G401.6 (cell line): ENCODE measurements around the gene ITPR3.

ENCODE experiments used
- FAIRE-seq: peaks from 2 replicates; lab custom pipeline; 2012; peaks lifted over from hg19 to GRCh38; lab: Jason Lieb, UNC

ITPR3 gene

DNA sequence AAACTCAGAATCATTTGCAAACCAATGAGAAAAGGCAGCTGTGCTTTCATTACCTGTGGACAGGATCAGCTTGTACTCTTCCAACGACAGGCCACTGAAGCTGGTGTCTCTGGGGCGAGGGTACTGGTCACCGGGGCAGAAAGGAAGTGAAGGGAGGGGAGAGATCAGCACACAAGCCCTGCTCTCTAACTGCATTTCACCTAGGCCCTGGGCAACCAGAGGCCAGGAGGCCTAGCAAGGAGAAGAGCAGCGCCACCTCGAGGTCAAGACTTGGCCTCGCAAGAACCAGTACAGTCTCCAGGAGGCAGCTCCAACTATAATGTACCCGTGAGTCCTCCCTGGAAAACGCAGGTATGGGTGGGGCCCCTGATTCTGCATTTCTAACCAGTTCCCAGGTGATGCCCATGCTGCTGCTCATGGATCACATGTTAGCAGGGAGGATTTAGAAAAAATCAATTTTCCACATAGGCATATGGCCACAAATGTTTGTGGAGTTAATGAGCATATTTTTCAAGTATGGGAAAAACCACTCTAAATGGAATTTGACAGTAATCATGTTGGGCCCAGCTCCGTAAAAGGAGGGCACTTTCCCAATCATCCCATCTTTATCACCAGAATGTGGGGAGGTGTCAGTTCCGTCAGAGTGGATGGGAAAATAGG is 79.4 kb downstream of the ITPR3 start:
- FAIRE-seq, result peak; percentile 36

DNA sequence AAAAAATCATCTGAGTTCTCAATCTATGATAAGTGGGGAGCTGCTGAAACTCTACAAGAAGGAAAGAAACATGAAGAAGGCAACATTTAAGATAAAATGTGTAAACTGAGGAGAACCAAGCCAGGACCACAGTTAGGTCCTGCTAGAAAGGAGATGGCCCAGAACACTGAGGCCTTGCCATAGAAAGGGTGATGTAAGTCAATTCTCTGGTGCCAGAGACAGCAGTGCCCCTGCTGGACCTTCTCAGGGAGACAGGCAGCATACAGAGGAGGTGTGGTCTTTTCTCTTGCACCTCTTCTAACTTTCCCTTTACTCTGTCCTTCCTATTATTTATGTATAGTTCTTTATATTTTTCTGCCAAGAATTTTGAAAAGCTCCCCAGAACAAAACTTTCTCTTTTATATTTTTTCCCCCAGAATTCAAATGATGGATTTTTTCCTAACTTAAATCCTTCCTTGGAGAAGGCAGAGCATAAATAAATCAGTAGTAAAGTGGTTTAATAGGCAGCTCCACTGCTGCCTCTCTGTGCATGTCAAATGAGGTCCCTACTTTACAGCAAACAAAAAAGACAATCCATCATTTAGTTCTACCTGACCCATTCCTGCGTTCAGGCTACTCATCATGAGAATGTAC is 81.3 kb downstream of the ITPR3 start:
- FAIRE-seq, result peak; percentile 84

DNA sequence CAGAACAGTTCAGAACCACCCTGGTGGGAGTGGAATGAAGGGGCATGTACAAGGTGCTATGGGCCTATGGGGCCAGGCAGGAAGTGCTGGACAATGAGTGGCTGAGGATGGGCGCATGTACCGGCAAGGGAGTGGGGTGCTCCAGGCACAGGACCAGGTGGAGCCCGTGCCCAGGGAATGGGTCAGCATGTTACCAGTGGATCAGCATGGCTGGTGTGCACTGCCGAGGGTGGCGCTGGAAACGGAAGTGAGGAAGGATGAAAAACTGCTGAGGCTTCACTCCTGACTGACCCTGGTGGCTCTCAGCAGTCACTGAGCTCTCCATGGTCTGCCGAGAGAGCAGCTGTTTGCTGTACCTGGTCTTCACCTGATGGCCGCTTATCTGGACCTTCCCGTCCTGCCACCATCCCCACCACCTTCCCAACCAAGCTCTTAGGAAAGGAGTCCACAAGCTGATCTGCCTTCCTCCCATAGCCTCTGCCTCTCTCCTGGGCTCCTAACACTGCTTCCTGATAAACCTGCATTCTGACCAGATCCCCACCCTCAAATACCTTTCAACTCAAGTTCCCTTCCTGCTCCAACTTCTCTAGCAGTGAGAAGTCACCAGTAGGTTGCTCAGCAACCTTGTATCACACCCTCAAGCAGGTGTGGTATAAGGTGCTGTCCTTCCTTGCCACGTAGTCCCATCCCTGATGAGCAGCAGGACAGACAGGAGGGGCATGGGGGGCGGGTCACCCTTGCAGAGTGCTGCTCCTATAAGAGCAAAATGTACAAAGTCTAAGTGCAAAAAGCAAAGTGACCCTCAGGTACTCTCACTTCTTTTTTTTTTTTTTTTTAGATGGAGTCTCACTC is 83.3 kb downstream of the ITPR3 start:
- FAIRE-seq, result no peak

DNA sequence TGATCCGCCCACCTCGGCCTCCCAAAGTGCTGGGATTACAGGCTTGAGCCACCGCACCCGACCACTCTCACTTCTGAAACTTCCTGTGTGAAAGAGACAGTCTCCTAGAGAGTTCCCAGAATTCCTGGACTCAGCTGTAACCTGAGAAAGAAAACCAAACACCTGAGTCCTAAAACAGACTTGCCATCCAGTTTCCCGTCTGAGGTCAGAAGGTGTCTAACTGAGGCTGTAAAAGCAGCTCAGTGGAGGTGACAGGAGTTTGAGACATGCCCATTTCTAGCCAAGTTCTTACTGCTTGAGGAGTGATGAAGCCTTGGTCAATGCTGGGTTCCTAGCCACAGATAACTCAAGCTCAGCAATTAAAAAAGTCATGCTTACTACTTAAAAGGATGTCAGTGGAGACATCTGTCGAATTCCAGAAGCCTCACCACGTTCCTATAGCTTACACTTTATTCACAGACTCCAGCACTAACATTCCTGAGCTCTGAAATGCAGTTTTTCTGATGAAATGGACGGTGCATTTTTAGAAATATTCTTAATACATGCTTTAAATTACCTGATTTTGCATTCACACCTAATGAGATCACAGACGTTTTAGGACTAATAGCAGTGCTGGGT is 84.3 kb downstream of the ITPR3 start:
- no peak for FAIRE-seq

DNA sequence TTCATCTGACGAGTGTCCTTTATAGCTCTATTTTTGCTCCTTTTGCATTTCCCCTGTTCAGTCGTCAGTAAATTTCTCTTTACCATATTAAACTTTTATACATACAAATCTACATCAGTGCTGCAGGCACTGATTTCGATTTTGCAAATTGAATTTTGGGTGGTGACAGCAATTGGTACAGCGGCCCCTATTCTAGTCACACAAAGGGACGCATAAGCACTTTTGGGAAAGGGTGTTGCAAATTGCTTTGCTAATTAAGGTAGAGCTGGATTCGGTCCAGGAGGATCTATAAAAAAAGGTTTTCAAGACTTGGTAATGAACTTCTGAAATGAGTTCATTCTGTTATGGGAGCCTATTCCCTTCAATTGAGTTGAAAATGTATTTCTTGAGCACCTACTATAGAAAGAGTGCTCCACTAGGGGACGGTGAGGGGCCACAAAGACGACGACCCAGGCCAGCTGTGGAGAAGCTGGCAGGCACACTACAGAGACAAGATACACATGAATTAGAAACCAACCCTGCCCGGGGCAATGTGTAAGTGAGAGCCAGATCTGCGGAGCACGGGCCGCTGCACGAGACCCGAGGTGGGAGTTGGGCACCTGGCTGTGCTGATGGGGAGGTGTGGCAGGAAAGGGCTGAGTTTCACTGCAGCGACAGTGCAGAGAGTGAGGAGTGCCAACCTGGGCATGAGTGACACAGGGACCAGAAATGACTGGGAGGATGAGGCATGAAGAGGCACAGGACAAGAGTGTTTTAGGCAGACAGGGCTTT is 85.0 kb downstream of the ITPR3 start:
- no peak for FAIRE-seq

DNA sequence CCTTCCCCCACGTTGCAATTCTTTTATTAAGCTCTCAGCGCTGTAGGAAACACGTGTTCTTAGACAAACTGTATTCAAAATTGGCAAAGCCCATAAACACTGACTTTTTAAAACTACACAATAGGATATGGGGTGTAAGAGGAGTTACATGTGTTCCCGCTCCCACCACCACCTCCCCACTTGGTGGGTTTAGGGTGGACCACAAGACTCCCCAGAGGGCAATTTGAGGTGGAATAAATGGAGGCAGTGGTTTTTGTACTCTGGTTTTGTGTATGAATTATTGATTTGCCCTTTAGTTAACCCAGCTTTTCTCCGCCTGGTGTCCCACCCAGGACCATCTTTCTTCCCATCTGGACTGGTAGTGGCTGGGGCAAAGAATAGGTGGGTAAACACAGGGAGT is 86.6 kb downstream of the ITPR3 start:
- no peak for FAIRE-seq

DNA sequence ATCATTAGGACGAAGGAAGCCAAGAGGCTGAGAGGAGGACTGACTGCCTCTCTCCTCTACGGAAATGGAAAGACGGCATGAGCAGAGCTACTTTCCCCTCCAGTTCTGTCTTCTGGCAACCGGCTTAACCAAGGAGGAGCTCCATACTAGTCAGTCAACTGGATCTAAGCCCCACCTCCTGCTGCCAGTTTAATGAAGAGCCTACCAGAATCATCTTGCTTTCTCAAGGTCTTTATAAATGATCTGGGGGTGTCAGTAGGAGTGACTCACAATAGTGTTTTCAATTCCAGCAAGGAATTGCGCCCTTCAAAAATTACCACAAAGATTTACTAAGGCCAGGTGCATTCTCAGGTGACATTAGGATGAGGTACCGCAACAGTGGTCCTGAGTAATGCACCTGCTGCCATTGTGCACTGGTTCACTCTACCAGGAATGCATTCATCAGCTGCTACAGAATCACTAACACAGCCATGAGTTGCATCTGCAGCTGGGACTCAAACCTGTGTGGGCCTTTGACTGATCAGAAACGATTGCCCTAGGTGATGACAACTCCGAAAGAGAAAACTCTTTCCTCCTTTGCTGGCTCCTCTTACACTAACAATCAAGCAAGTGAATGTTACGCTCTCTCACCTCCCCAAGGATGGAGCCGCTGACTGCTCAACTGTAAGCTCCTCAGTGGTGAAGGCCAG is 87.5 kb downstream of the ITPR3 start:
- FAIRE-seq, result no peak

GRCh38 chr6:33709605-33710295 is 88.6 kb downstream of the ITPR3 start:
- no peak for FAIRE-seq

- no peak for FAIRE-seq
These were observed 89.4 kb downstream of the ITPR3 start for GRCh38 chr6:33710296-33711121.

- FAIRE-seq, result peak; percentile 95
These were observed 90.3 kb downstream of the ITPR3 start, which contains the start of gene UQCC2 for GRCh38 chr6:33711140-33712129. UQCC2 (minus strand) TSS chr6:33711700; CDS start chr6:33711686, 14 bp downstream.

DNA sequence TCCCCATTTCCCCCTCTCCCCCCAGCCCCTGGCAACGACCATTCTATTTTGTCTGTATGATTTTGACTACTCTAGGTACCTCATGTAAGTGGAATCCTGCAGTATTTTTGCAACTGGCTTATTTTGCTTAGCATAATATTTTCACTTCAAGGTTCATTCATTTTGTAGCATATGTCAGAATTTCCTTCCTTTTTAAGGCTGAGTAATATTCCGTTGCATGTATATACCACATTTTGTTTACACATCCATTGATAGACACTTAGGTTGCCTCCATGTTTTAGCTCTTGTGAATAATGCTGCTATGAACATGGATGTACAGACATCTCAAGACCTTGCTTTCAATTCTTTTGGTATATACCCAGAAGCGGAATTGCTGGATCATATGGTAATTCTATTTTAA is 91.8 kb downstream of the ITPR3 start:
- FAIRE-seq, result no peak

- FAIRE-seq, result no peak
These were observed 92.7 kb downstream of the ITPR3 start for GRCh38 chr6:33713786-33714185.

DNA sequence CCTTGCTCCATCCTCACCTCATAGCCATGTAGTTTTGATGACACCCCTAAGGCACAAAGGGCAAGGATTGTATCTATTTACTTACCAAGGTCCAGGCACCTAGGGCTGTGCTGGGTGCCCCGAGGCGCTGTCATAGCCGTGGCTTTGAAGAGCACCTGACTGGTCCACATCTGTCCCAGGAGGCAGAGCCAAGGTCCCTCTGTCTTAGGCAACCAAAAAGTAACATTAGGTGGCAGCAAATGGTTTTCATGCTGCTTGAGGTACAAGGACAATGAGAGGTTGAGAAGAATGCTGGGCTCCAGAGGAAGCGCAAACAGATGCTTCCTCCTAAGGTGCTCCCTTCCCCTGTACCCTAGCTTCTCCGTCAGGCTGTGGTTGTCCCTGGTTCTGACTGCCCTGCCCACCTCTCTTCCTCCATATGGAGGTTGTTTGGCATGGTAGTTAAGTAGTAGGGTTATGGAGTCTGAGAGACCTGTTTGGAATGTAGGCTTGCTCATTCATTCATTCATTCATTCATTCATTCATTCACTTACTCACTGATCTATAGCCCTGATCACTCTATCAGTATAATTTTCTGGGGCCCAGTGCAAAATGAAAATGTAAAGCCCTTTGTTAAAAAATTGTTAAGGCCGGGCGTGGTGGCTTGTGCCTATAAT is 93.4 kb downstream of the ITPR3 start:
- no peak for FAIRE-seq

DNA sequence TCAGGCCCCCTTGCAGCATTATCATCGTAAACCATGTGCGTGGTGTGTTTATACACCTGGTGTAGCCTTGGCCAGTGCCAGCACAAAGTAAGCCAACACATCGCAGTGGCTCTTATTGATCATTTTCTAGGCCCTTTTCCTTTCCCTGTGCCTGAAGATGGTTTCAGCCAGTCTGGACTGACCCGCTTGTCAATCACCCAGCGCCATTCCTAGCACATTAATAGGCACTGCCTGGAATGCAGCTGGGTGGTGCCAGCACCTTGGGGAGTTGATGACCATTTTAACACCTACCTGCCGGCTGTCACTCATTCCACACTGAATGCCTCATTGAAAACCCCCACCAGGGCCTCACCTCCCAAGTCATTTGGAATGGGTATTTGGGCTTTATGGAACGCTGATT is 95.3 kb downstream of the ITPR3 start:
- FAIRE-seq, result no peak

DNA sequence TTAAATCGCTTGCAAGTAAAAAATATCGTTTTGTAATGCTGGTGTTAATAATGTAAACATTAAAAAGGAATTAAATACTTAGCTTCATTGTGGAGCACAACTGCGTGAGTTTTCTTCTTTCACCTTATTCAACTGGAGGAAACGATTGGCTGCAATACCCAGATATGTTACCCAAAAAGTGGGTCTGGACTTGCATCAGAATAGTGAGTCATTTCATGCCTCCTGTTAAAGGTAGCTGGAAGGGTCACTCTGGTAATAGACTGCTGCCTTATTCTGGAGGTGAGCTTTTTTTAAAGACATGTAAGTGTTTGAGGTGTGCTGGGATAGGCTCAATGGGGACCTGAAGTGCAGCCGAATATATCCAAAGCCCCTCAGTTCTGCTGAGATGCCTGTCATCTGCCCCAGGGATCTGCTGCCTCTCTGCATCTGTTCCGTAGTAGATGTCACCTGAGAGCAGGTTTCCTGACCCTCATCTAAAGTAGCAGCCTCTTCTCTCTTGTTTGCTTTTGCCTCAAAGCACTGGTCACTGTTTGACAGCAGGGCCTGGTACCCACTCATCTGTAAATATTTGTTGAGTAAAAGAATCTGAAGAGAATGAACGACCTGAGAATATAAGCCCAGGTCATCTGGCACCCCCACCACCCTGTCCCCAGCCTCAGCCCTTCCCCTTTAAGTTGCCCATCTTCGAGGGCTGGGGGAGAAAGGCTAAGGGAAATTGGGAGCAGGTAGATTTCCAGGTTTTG is 95.9 kb downstream of the ITPR3 start:
- no peak for FAIRE-seq

DNA sequence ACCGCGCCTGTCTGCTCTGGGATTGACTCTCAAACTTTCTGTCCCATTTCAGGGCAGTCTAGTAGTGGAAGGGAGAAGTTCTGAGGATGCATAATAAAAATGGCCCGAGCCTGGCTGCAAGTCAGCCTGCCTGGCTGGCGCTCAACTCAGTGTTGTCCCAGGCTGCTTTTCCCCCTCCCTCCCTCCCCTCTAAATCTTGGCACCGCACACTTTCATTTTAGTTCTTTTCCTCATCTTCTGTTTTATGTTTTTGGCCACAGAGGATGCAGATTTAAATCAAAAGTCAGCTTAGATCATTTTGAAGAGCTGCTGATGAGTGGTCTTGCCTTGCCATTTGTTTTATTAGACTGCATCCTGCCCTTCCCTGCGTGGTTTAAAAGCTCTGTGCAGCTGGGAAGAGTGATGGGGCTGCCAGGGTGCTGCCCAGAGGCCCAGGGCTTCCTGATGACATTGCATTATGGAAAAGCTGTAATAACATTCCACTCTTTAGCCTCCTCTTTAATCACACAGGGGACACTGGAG is 96.9 kb downstream of the ITPR3 start:
- no peak for FAIRE-seq

DNA sequence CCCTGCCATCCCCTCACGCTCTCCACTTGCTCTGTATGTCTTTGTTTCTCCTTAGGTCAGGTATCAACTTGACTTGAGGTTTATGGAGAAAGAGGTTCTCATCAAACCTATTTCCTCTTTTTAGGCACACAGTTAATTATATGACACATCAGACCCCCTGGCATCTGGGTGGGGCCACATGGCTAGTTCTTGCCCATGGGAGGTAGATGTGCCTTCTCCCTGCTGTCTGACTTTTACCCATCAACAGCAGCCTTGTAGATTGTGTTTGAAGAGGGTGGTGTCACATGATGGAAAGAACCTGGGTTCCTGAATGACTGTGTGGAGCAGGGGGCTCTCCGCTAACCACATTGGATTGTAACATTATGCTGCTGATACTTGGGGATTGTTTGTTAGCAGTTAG is 97.6 kb downstream of the ITPR3 start:
- no peak for FAIRE-seq
